ENCODE data around the gene RPL7L1. TPM values are rescaled to one million over a fixed set of nuclear protein-coding genes. Genes with fewer than 3 reads are reported as not detected.

Gene RPL7L1
- polyA plus RNA-seq, 1 experiment, result 45.0 TPM

DNA sequence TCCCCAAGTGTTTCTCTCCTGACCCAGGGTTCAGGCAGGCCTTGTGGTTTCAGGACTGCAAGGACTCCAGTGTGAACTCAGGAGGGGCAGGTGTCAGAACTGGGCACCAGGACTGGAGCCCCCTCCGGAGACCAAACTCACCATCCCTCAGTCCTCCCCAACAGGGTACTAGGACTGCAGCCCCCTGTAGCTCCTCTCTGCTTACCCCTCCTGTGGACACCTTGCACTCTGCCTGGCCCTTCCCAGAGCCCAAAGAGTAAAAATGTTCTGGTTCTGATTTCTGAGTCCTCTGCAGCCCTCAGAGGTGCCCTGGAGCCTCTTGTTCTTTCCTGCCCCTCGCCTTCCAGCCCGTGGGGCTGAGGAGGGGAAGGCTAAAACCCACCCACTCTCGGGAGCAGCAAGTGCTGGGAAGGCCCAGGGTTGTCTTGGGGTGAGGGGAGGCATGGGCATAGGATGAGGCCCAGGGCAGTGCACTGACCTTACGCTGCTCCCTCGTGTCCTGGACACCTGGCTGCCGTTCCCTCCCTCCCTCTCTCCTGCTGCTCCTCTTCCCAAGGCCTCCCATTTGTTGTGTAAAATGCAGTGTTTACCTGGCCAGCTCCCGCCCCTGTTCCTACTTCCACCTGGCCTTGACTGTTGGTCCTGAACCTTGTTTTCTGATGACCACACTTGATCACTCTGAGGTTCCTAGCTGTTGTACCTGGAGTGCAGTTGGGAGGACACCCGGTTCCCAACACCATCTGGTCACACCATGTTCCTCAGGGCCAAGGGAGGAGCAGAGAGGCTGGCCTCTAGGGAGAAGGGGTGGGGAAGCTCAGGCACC lies 59.8 kb downstream of the RPL7L1 start:
- DNase-seq (ENCODE audit: low read depth, low spot score), result no peak
- TF ChIP-seq, protein P1, sequence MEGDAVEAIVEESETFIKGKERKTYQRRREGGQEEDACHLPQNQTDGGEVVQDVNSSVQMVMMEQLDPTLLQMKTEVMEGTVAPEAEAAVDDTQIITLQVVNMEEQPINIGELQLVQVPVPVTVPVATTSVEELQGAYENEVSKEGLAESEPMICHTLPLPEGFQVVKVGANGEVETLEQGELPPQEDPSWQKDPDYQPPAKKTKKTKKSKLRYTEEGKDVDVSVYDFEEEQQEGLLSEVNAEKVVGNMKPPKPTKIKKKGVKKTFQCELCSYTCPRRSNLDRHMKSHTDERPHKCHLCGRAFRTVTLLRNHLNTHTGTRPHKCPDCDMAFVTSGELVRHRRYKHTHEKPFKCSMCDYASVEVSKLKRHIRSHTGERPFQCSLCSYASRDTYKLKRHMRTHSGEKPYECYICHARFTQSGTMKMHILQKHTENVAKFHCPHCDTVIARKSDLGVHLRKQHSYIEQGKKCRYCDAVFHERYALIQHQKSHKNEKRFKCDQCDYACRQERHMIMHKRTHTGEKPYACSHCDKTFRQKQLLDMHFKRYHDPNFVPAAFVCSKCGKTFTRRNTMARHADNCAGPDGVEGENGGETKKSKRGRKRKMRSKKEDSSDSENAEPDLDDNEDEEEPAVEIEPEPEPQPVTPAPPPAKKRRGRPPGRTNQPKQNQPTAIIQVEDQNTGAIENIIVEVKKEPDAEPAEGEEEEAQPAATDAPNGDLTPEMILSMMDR (IDR thresholded peaks at IDR 0.05; ENCODE audit: low read depth, low read length), result no peak
- POLR2A ChIA-PET, result interaction anchor here (0.5 kb wide), 1 partner anchor 33 kb away, joined by 4 read pairs; no protein-coding TSS in a partner anchor
- Histone ChIP-seq H3K27ac (ENCODE audit: low read depth, low read length) (no peak overlapping the region), H3K9me3 (ENCODE audit: control insufficient read depth, insufficient read depth, low read length) (no peaks in the 10 kb centered on the region), H3K27me3 (ENCODE audit: control insufficient read depth, insufficient read depth, low read length) (no peaks in the 10 kb centered on the region), H3K4me3 (ENCODE audit: low read depth, low read length) (no peak overlapping the region)
- CTCF ChIA-PET, result no interaction called here

Other genes starting within 250 kb of the RPL7L1 start
- gene PRPH2, start 157.0 kb upstream of the RPL7L1 start, polyA plus RNA-seq (2011; rRNA removed), result 0.86 and 0.97 TPM in 2 replicates
- 19.6 and 21.7 TPM in 2 replicates for gene TBCC, start 133.5 kb upstream of the RPL7L1 start, polyA plus RNA-seq (2011; rRNA removed)
- 5.8 and 7.0 TPM in 2 replicates for gene BICRAL, start 97.6 kb upstream of the RPL7L1 start, polyA plus RNA-seq (2011; rRNA removed)
- gene PTCRA, start 36.4 kb downstream of the RPL7L1 start, polyA plus RNA-seq (2011; rRNA removed), result not detected in 2 replicates
- gene CNPY3, start 49.9 kb downstream of the RPL7L1 start, polyA plus RNA-seq (2011; rRNA removed), result 38.4 and 39.2 TPM in 2 replicates
- gene GNMT, start 81.1 kb downstream of the RPL7L1 start, polyA plus RNA-seq (2011; rRNA removed), result 0.07 TPM in 1 of 2 replicates, not detected in the other
- gene PEX6, start 99.6 kb downstream of the RPL7L1 start, polyA plus RNA-seq (2011; rRNA removed), result 6.8 and 7.4 TPM in 2 replicates
- 59.5 and 61.5 TPM in 2 replicates for gene PPP2R5D, start 105.0 kb downstream of the RPL7L1 start, polyA plus RNA-seq (2011; rRNA removed)
- gene MEA1, start 134.3 kb downstream of the RPL7L1 start, polyA plus RNA-seq (2011; rRNA removed), result 86.5 and 97.9 TPM in 2 replicates
- gene KLHDC3, start 134.6 kb downstream of the RPL7L1 start, polyA plus RNA-seq (2011; rRNA removed), result 41.3 and 48.8 TPM in 2 replicates
- 50.3 and 54.0 TPM in 2 replicates for gene RRP36, start 142.0 kb downstream of the RPL7L1 start, polyA plus RNA-seq (2011; rRNA removed)
- 37.5 and 44.8 TPM in 2 replicates for gene CUL7, start 174.2 kb downstream of the RPL7L1 start, polyA plus RNA-seq (2011; rRNA removed)
- gene MRPL2, start 179.8 kb downstream of the RPL7L1 start, polyA plus RNA-seq (2011; rRNA removed), result 19.3 and 19.4 TPM in 2 replicates
- 9.1 and 10.2 TPM in 2 replicates for gene KLC4, start 180.0 kb downstream of the RPL7L1 start, polyA plus RNA-seq (2011; rRNA removed)
- gene PTK7, start 196.7 kb downstream of the RPL7L1 start, polyA plus RNA-seq (2011; rRNA removed), result 146 and 179 TPM in 2 replicates

Measured in AG04450 (cell line).